ENCODE measurements around the gene INHBC. TPM values are rescaled to one million over a fixed set of nuclear protein-coding genes. Genes with fewer than 3 reads are reported as not detected.
"Not testable (repeated sequence)": the region's sequence is repeated elsewhere in the genome, so short reads cannot be mapped to it uniquely, and the experiment has no call there.

INHBC gene
- total RNA-seq, 1 donor from 2014 or later, result not detected

DNA sequence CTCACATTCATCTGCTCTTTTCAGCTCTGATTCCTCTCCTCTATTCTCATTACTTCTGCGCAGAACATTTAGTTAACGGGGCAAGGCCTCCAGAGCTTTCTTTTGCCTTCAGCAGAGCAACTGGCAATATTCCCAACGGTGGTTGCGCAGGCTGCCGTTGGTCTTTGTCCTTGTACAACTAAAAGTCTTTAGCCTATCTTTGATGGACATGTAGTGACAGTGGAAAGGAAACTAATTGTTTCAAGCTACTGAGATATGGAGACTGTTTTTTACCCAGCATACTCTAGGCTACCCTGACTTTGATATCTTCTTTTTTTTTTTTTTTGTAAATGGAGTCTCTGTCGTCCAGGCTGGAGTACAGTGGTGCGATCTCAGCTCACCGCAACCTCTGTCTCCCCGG, 16.3 kb upstream of the INHBC start:
- no peaks in the 10 kb centered on the region for H3K9me3 Mint-ChIP-seq (ENCODE audit: low read depth)
- DNase-seq (ENCODE audit: low spot score, unreplicated experiment), result no peak
- no peak overlapping the region for H3K4me3 Mint-ChIP-seq (ENCODE audit: low read depth)
- peaks cover 7% of the 10 kb centered on the region for H3K4me1 Mint-ChIP-seq (ENCODE audit: low read depth)
- H3K27ac Mint-ChIP-seq, result no peak overlapping the region
- no peaks in the 10 kb centered on the region for H3K27me3 Mint-ChIP-seq
- H3K36me3 Mint-ChIP-seq (ENCODE audit: insufficient read depth), result peaks cover 10% of the 10 kb centered on the region
- TF ChIP-seq, protein P1, sequence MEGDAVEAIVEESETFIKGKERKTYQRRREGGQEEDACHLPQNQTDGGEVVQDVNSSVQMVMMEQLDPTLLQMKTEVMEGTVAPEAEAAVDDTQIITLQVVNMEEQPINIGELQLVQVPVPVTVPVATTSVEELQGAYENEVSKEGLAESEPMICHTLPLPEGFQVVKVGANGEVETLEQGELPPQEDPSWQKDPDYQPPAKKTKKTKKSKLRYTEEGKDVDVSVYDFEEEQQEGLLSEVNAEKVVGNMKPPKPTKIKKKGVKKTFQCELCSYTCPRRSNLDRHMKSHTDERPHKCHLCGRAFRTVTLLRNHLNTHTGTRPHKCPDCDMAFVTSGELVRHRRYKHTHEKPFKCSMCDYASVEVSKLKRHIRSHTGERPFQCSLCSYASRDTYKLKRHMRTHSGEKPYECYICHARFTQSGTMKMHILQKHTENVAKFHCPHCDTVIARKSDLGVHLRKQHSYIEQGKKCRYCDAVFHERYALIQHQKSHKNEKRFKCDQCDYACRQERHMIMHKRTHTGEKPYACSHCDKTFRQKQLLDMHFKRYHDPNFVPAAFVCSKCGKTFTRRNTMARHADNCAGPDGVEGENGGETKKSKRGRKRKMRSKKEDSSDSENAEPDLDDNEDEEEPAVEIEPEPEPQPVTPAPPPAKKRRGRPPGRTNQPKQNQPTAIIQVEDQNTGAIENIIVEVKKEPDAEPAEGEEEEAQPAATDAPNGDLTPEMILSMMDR (IDR thresholded peaks at IDR 0.05; ENCODE audit: unreplicated experiment), result no peak

DNA sequence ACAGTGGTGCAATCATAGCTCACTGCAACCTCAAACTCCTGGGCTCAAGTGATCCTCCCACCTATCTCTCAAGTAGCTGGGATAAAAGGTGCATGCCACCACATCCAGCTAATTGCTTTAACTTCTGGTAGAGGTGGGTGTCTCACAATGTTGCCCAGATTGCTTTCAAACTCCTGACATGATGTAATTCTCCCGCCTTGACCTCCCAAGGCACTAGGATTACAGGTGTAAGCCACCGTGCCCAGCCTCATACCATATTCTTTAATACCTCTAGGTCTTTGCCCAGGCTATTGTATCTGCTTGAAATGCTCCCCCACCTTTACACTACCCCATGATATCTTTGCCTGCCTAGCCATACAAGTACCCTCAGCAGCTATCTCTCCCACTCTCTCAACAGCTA, 15.1 kb upstream of the INHBC start:
- H3K27ac Mint-ChIP-seq, result no peak overlapping the region

DNA sequence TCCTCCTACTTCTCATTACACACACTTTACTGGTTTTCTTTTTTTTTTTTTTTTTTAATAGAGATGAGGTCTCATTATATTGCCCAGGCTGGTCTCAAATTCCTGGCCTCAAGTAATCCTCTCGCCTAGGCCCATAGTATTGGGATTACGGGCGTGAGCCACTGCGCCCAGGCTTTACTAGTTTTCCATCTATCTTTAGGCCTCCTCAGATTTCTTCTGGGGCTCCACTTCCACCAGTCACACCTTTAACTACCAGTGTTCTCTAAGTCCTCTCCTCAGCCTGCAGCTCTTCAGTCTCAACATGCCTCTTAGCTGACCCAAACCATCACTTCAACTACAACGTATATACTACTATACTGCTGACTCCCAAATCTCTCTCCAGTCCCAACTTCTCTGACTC, 14.1 kb upstream of the INHBC start:
- Mint-ChIP-seq H3K9me3 (ENCODE audit: low read depth) (no peaks in the 10 kb centered on the region), H3K4me3 (ENCODE audit: low read depth) (no peak overlapping the region), H3K27me3 (no peaks in the 10 kb centered on the region), H3K4me1 (ENCODE audit: low read depth) (peaks cover 4% of the 10 kb centered on the region), H3K27ac (peak overlapping the region; percentile 34), H3K36me3 (ENCODE audit: insufficient read depth) (peaks cover 13% of the 10 kb centered on the region)
- DNase-seq (ENCODE audit: low spot score, unreplicated experiment), result no peak
- TF ChIP-seq, protein P1 (IDR thresholded peaks at IDR 0.05; ENCODE audit: unreplicated experiment), result no peak

More for the DNA sequence above, 15.1 kb upstream of the INHBC start:
- H3K36me3 Mint-ChIP-seq (ENCODE audit: insufficient read depth), result peaks cover 12% of the 10 kb centered on the region
- no peaks in the 10 kb centered on the region for H3K9me3 Mint-ChIP-seq (ENCODE audit: low read depth)
- no peaks in the 10 kb centered on the region for H3K27me3 Mint-ChIP-seq
- no peak for DNase-seq (ENCODE audit: low spot score, unreplicated experiment)
- TF ChIP-seq, protein P1 (IDR thresholded peaks at IDR 0.05; ENCODE audit: unreplicated experiment), result no peak
- H3K4me1 Mint-ChIP-seq (ENCODE audit: low read depth), result peaks cover 7% of the 10 kb centered on the region
- H3K4me3 Mint-ChIP-seq (ENCODE audit: low read depth), result no peak overlapping the region

DNA sequence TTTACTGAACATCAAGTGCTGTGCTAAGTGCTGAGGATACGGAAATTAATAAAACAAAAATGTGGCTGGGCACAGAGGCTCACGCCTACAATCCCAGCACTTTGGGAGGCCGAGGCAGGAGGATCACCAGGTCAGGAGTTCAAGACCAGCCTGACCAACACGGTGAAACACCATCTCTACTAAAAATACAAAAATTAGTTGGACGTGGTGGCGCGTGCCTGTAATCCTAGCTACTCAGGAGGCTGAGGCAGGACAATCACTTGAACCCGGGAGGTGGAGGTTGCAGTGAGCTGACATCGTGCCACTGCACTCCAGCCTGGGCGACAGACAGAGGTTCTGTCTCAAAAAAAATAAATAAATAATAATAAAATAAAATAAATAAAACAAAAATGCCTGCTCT, 7.6 kb upstream of the INHBC start:
- DNase-seq (ENCODE audit: low spot score, unreplicated experiment); H3K9me3 Mint-ChIP-seq (ENCODE audit: low read depth); H3K27me3 Mint-ChIP-seq; H3K4me3 Mint-ChIP-seq (ENCODE audit: low read depth): not testable (repeated sequence)
- Mint-ChIP-seq H3K4me1 (ENCODE audit: low read depth) (peaks cover 18% of the 10 kb centered on the region), H3K27ac (peak overlapping the region; percentile 80), H3K36me3 (ENCODE audit: insufficient read depth) (peaks cover 14% of the 10 kb centered on the region)

DNA sequence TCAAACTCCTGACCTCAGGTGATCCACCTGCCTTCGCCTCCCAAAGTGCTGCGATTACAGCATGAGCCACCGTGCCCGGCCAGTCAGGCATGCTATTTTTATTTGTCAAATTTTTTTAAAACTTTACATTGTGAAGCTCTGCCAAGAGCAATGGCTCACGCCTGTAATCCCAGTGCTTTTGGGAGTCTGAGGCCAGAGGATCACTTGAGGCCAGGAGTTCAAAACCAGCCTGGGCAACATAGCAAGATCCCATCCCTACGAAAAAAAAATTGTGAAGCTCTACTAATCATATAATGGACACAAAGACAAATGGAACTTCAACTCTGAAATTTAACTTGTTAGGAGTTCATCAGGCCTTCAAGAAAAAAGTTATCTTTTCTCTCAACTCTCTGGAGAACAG, 5.6 kb upstream of the INHBC start:
- Mint-ChIP-seq H3K27ac (peak overlapping the region; percentile 94), H3K36me3 (ENCODE audit: insufficient read depth) (peaks cover 6% of the 10 kb centered on the region), H3K27me3 (no peaks in the 10 kb centered on the region), H3K9me3 (ENCODE audit: low read depth) (no peaks in the 10 kb centered on the region), H3K4me3 (ENCODE audit: low read depth) (peak overlapping the region; percentile 68), H3K4me1 (ENCODE audit: low read depth) (peaks cover 20% of the 10 kb centered on the region)
- TF ChIP-seq, protein P1 (IDR thresholded peaks at IDR 0.05; ENCODE audit: unreplicated experiment), result no peak
- DNase-seq (ENCODE audit: low spot score, unreplicated experiment), result no peak

DNA sequence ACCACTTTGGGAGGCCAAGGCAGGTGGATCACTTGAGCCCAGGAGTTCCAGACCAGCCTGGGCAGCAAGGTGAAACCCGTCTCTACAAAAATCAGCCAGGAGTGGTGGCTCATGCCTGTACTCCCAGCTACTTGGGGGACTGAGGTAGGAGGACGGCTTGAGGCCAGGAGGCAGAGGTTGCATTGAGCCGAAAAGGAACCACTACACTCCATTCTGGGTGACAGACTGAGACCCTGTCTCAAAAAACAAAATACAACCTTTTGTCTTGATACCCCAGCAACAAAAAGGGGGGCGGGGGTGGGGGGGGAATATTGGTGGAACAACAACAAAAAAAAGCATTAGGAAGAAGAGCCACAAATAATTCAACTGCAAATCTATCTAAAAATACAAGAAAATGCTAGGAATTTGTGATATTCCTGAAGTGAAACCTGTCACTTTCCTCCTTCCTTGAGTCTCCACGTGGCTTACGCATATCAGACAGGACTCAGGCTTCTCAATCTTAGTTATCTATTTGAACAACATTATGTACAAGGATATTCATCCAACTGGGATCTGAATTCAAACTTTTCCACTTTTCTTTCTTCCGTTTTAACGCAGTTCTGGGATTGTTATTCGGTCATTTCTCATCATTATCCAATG, 5.0 kb upstream of the INHBC start:
- H3K27me3 Mint-ChIP-seq, result no peaks in the 10 kb centered on the region
- DNase-seq (ENCODE audit: low spot score, unreplicated experiment), result no peak

More for the DNA sequence above, 5.0 kb upstream of the INHBC start:
- TF ChIP-seq, protein P1 (IDR thresholded peaks at IDR 0.05; ENCODE audit: unreplicated experiment), result no peak
- Mint-ChIP-seq H3K4me3 (ENCODE audit: low read depth) (peak overlapping the region; percentile 95), H3K4me1 (ENCODE audit: low read depth) (peaks cover 23% of the 10 kb centered on the region), H3K36me3 (ENCODE audit: insufficient read depth) (peaks cover 3% of the 10 kb centered on the region), H3K9me3 (ENCODE audit: low read depth) (no peaks in the 10 kb centered on the region), H3K27ac (peak overlapping the region; percentile 97)

Data from progenitor cell of endocrine pancreas (in vitro differentiated cells).